HUDEP-2 (cell line): ENCODE measurements around the gene GRID2.
"Not testable (repeated sequence)": the region's sequence is repeated elsewhere in the genome, so short reads cannot be mapped to it uniquely, and the experiment has no call there.

Experiments used
- DNase-seq, 76 experiments: peaks; one replicate each; lab custom pipeline; 2025; ENCODE audit not compliant: unreplicated experiment in 76 of 76; lab: John Stamatoyannopoulos, UW

Gene GRID2

GRCh38 chr4:93366169-93366755 lies 1062.5 kb downstream of the GRID2 start:
- not testable (repeated sequence) for DNase-seq

- no peak for DNase-seq
Observed at GRCh38 chr4:93368968-93369367, 1065.2 kb downstream of the GRID2 start.

GRCh38 chr4:93370256-93370655 lies 1066.5 kb downstream of the GRID2 start:
- no peak for DNase-seq

- DNase-seq = no peak
Observed at GRCh38 chr4:93373893-93374860, 1070.4 kb downstream of the GRID2 start.

DNA sequence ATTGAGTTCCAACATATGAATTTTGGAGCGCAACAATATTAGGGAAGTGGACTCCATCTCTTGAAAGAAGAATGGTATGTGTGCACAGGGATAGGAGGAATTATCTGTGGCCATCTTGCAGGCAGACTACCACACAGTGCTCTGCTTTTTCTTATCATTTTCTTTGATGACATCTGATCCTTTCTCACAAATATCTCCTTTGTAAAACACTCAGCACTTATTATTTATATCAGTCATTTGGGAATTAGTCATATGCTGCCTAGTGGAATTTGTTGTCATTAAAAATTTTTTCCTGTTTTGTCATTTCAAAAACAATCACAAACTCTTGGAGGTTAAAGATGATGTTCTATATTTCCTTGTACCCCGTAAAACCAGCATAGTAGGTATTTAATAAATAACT lies 1080.5 kb downstream of the GRID2 start:
- no peak for DNase-seq

DNA sequence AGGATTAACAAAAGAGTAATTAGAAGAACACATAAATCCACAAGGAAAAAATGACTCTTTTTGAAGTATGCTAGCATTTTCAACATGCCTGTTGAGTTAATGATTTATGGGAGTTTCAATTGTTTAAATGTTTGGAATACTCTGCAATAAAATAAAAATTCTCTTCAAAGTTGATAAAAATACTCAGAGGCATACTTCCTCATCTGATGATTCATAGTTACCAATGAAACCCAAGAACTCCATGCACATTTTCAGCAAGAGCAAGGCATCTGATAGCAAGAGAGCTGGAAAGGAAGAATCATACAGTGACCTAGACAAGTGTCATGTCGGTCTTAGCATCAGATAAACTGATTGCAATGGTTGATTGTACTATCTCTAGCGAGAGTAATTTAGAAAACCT lies 1081.1 kb downstream of the GRID2 start:
- DNase-seq = no peak

- DNase-seq = no peak
Observed at GRCh38 chr4:93394545-93395081, 1090.8 kb downstream of the GRID2 start.

DNA sequence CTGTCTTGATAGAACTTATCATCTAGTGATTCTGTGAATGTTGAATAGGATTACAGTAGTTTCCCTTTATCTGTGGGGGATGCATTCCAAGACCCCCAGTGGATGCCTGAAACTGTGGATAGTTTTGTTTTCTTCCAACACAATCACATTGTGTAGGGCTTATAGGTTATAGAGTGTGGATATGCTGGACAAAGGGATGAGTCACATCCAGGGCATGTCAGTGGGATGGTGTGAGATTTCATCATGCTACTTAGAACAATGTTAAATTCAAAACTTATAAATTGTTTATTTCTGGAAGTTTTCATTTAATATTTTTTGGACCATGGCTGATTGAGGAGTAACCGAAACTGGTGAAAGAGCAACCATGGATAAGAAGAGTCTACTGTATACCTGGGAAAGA lies 1092.5 kb downstream of the GRID2 start:
- no peak for DNase-seq

DNA sequence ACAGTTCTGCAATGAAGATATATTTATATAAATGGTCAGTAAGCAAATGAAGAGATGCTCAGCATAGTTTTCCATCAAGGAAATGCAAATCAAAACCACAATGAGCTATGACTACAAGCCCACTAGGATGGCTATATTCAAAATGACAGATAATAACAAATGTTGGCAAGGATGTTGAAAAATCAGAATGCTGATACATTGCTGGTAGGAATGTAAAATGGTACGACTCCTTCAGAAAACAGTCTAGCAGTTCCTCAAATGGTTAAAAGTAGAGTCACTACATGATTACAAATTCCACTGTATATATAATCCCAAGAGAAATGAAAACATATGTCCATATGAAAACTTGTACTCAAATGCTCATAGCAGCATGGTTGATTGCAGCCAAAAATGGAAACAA lies 1099.8 kb downstream of the GRID2 start:
- DNase-seq = no peak

DNA sequence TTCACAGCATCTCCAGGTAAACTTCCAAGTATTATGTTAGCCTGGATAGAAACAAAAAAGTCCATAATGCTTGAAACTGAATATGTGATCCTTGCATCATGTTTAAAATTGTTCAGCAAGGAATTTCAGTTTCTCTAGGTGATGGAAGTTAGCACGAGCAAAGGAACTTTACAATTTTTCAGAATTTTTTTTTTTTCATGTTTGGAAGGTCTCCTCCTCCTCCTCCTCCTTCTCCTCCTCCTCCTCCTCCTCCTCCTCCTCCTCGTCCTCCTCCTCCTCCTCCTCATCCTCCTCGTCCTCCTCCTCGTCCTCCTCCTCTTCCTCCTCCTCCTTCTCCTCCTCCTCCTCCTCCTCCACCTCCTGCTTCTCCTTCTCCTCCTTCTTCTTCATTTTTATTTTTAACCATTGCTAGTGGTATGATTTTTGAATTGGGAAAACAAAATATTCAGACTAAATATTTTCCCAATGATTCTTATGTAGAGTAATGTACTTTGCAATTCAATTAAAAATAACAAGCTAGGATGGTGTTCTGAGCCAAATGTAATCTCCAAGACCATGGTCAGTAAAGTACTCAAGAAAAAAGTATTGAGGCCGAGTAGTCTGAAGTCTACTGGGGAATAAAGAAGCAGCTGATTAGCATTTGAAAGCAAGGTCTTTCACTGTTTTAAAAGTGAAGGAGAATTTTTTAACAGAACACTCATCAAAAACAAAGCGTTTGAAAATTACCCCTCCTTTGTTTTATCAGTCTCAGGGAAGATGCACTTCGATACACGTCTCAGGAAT lies 1103.9 kb downstream of the GRID2 start:
- DNase-seq = no peak

- no peak for DNase-seq
Observed at GRCh38 chr4:93409035-93409434, 1105.3 kb downstream of the GRID2 start.

DNA sequence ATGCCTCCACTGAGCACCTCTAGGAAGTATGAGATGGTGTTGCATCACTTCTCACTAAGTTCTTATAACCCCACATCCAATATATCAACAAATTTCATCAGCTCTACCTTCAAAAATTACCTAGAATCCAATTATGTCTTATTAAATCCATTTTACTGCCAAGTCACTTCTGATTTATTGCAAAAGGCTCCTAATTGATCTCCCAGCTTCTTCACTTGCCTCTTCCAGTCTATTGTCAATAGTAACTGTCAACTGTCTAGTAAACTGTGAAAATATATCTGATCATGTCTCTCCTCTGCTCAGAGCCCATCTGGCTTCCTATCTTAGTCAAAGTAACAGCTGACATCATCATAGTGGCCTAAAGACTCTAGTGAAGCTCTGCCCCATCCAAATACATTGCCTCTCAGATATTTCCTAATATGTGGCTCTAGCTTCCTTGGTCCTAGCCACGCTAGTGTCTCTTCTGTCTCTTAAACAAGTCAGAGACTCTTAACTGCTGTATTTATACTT lies 1110.3 kb downstream of the GRID2 start:
- DNase-seq = no peak

DNA sequence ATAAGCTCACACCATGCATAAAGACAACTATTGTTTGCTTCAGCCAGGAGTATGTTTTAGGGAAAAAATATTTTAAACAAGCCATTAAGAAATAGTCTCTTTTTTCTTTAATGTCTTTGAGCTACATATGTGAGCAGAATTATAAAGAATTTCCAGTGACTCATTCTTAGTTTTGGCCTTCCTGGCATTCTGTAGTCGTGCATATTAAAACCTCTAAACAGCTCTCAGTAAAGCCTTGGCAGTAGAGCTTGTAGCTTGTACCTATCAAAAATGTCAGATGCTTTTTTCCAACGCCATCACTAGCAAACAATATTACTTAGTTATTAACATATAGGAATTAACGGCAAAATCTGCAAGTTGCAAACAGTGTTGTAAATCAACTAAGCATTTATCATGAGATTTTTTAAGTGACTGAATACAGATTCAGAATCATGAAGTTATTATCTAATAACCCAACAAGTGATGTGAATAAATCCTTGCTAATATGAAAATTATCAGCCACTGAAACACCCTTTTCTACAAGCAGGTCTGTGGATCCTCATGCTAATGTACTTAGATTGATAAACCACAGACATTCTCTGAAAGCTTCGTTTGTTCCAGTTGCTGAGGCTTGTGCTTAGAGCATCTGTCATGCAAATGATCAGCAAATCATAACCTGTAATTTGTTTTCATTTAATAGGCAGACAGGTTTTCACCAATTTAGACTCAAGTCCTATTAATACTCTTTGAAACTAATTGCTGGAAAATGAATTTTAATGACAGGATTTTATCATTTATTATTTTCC lies 1112.8 kb downstream of the GRID2 start:
- DNase-seq = no peak

- no peak for DNase-seq
Observed at GRCh38 chr4:93431371-93431770, 1127.6 kb downstream of the GRID2 start.

GRCh38 chr4:93433840-93434239 lies 1130.1 kb downstream of the GRID2 start:
- no peak for DNase-seq

GRCh38 chr4:93436000-93436626 lies 1132.3 kb downstream of the GRID2 start:
- DNase-seq = no peak

GRCh38 chr4:93437991-93438390 lies 1134.2 kb downstream of the GRID2 start:
- no peak for DNase-seq

- DNase-seq = no peak
Observed at GRCh38 chr4:93444860-93445259, 1141.1 kb downstream of the GRID2 start.

- no peak for DNase-seq
Observed at GRCh38 chr4:93446038-93446437, 1142.3 kb downstream of the GRID2 start.
